8988T (cell line): ENCODE data around the gene C21orf58.
A peak's percentile ranks its signal among the peaks of the same experiment; 100 is the strongest.
"Not testable (repeated sequence)": the region's sequence is repeated elsewhere in the genome, so short reads cannot be mapped to it uniquely, and the experiment has no call there.

Source experiments
- DNase-seq: peaks from one replicate; pipeline ENCODE4 v3.0.0; 2011

C21orf58 gene

DNA sequence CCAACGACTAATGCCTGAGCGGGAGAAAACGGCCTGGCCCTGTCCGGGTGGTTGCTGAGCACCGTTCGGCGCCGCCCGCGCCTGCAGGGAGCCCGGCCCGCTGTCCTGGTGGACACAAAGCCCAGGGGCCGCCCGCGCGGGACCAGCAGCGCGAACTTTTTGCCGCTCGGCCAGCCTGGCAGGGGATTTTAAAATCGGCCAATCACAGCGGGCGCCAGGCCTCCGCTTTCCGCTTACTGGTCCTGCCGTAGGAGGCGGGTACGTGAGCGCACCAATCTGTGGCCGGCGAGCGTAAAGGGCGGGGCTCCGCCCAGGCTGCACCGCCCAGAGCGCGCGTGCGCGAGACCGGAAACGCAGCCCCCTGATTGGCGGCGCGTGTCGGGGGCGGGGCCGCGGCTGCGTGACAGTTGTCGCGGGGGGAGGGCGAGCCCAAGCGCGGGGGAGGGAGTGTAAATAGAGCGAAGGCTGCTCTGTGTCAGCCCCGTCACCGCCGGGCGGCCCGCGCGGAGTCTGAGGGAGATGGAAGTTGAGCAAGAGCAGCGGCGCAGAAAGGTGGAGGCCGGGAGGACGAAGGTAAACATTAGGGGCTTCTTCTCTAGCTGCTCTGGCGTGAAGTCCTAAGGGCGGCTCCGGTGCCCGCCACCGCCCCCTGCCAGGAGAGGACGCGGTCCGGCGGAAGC is at the start of gene C21orf58, which contains the start of gene PCNT:
Gene C21orf58 (minus strand): TSS at position 161 of the 680 bp plus-strand sequence. CDS start 1,132 bp downstream, outside the sequence.
Gene PCNT (plus strand): TSS at position 447 of the 680 bp plus-strand sequence. CDS start 73 bp downstream, at position 520.
- DNase-seq: peak; percentile 92

DNA sequence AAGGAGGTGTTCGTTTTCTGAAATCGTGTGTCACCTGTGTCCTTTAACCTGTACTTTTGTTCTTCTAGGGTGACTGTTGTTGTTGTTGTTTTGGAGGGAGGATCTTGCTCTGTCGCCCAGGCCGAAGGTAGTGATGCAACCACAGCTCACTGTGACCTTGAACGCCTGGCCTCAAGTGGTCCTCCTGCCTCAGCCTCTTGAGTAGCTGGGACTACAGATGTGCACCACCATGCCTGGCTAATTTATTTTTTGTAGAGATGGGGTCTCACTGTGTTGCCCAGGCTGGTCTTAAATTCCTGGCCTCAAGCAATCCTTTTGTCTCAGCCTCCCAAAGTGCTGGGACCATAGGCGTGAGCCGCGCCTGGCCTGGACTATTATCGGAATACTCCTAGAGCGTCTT is 49.3 kb upstream of the C21orf58 start:
- DNase-seq: not testable (repeated sequence)

DNA sequence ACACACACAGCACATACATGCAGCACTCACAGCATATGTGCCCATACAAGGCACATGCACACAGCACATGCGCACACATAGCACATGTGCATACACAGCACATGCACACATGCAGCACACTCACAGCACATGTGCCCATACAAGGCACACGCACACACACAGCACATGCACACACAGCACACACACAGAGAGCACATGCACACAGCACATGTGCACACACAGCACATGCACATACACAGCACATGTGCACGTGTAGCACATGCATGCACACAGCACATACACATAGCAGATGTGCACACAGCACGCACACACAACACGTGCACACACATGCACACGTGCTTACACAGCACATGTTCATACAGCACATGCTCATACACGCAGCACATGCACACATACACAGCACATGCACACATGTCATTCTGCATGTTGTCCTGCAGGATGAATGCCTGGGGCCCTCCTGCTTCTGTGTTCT is 48.4 kb upstream of the C21orf58 start:
- no peak for DNase-seq

DNA sequence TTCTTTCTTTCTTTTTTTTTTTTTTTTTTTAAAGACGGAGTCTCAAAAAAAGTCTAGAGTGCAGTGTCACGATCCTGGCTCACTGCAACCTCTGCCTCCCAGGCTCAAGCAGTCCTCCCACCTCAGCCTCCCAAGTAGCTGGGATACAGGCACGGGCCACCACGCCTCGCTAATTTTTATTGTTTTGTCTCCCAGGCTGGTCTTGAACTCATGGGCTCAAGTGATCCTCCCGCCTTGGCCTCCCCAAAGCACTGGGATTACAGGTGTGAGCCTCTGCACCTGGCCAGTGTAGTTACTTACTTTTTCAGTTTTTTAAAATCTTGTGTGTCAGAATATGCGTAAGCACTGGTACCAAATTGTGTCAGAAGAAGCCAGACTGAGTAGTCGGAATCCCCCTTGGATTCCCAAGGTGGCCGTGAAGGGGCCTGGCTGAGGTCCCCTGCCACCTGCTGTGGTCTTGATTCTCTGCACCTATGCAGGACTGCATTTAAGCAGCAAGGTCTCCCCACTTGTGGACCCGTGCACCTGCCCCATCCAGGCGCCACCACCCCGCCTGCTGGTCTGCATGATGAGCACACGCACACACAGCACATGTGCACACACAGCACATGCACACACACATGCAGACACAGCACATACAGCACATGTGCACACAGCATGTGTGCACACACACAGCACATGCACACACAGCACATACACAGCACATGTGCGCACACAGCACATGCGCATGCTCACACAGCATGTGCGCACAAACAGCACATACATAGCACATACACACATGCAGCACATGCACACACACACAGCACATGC is 47.7 kb upstream of the C21orf58 start:
- no peak for DNase-seq

DNA sequence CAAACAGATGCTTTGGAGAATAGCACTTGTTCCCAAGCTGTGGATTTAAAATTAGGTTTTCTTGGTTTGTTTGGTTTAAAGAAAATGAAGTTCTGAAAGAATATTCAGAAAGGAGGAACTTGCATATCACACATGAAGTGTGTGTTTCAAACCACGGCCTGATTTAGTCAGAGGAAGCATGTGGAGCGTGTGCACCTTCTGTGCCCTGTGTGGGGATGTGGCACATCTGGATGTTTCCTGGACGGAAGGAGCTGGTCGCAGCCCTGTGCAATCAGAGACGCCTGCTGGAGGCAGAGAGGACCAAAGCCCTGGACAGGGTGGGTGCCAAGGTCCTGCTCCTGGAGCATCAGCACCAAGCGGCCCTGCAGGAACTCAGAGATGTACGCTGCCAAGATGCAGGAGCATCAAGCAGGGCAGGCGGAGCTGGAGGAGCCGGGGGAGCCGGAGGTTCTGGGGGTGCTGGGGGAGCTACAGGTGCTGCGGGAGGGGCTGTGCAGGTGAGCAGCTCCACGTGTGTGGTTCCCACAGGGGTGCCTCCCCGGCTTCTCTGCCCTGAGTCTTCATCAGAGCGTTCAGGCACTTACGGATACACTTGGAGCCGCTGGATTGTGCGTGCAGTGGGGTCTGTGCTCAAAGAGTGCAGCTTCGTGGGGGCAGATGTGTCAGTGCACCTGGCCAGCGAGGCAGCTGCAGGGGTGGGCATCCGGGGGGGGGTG is 46.0 kb upstream of the C21orf58 start:
- no peak for DNase-seq

DNA sequence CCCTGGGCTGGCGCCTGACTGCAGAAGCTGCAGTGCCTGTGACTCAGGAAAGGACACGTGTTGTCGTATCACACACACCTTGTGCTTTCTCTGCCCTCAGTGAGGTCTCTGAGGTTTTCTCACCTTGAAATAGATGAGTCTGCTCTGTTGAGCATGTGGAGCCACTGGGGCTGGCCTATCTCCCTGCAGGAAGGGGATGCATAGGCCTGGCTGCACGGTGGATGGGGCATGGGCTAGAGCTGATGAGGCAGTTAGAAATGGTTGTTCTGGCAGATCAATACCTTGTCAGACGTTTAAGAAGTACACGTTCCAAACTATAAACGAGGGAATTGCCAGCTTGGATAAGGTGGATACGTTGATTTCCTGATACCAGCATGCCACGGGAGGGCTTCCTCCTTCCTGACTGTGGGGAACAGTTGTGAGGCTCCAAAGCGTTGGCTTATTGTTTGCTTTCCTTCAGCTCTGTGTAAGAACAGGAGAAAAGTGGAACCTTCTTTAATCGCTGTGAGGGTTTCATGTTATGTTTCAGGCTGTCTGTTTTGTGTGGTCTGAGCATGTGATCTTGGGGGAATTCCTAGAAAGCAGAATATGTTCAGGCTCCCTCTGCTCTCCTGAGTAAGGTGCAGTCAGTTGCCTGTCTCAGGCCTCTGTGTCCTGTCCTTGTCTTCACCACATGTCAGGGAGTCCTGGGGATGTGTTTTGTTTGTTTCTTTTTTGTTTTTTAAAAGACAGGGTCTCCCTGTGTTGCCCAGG is 45.0 kb upstream of the C21orf58 start:
- DNase-seq: no peak

DNA sequence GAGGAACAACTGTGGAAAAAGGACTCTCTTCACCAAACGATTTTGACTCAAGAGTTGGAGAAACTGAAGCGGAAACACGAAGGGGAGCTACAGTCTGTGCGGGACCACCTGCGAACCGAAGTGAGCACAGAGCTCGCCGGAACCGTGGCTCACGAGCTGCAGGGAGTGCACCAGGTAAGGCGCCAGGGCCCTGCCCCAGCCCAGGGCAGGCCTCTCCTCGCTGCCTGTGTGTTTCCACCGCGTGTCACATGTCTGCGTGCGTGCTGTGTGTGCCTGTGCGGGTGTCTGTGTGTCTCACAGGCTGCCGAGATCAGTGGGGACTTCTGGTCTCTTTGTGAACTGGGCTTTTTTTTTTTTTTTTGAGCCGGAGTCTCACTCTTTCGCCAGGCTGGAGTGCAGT is 43.3 kb upstream of the C21orf58 start:
- no peak for DNase-seq

DNA sequence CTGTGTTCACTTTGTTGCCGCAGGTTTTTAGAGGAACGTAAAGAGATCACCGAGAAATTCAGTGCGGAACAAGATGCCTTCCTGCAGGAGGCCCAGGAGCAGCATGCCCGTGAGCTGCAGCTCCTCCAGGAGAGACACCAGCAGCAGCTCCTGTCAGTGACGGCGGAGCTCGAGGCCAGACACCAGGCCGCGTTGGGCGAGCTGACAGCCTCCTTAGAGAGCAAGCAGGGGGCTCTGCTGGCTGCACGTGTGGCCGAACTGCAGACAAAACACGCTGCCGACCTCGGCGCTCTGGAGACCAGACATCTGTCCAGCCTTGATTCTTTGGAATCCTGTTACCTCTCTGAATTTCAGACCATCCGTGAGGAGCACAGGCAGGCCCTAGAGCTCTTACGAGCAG is 42.9 kb upstream of the C21orf58 start:
- no peak for DNase-seq

DNA sequence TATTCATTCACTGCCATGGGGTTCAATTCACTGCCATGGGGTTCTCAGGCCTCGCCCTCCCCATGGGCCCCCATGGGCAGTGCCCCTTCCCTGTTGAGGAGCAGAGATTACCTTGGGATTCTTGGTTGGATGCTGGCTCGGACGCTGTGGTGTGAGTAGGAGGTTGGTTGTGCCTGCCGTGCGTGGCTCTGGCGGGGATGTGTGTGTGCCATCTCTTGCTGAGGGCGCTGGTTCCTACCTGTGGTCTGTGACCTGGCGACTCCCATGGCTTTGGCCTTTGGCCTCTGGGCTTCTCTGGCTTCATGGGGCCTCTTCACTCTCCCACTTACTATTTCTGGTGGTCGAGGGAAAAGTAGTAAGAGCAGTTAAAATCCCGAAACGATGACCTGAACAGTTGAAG is 42.4 kb upstream of the C21orf58 start:
- no peak for DNase-seq

DNA sequence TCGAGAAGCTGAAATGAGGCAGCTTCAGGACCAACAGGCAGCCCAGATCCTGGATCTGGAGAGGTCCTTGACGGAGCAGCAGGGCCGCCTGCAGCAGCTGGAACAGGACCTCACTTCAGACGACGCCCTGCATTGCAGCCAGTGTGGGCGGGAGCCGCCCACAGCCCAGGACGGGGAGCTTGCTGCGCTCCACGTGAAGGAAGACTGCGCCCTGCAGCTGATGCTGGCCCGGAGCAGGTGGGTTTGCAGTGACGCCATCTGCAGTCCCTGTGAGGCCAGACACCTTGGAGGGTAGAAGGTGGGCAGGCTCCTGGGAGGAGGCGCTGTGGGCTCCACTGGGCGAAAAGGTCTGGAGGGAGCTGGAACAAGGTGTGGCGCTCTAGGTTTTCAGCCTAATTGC is 40.0 kb upstream of the C21orf58 start:
- no peak for DNase-seq

DNA sequence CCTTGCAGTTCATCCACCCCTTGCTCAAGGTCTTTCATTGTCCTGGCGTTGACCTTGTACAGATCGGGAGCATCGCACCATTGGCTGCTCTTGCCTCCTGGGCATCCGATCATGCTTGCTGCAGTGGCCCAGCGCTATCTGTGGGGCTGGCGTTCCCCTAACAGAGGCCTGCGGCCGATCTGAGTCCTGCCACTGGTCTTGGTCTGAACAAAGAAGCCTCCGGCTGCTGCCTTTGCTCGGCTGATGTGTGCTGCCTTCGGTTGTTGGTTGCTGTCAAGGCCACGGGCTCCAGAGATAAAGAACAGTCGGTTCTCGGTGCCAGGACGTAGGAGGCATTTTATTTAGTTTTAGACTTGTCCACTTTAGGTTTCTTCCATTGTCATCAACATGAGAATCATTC is 39.3 kb upstream of the C21orf58 start:
- no peak for DNase-seq

DNA sequence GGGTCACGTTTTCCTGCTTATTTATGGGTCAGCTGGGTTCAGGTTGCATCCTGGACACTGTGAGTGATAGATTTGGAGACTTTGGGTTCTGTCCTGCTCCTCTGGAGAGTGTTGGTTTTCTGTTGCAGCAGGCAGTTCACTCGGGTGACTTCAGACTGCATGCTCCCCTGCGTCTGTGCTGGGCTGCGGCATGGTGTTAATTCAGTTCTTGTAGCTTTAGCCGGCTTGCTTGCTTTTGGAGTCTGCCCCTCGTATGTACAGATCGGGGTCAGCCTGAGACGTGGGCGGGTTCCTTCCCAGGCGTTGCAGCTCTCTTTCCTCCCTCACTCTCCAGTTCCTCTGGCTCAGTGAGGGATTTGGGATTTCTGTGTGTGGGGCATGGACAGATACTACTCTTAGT is 38.3 kb upstream of the C21orf58 start:
- no peak for DNase-seq

DNA sequence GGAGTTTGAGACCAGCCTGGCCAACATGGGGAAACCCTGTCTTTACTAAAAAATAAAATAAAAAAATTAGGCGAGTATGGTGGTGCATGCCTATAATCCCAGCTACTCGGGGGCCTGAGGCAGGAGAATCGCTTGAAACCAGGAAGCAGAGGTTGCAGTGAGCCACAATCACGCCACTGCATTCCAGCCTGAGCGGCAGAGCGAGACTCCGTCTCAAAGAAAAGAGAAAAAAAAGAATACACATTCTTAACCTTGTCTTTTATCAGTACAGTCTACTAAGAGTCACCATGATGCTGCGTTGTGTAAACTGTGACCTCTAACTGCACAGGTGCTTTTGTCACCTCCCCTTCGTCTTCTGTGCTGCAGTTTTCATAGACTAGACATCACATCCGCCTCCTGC is 37.5 kb upstream of the C21orf58 start:
- no peak for DNase-seq

DNA sequence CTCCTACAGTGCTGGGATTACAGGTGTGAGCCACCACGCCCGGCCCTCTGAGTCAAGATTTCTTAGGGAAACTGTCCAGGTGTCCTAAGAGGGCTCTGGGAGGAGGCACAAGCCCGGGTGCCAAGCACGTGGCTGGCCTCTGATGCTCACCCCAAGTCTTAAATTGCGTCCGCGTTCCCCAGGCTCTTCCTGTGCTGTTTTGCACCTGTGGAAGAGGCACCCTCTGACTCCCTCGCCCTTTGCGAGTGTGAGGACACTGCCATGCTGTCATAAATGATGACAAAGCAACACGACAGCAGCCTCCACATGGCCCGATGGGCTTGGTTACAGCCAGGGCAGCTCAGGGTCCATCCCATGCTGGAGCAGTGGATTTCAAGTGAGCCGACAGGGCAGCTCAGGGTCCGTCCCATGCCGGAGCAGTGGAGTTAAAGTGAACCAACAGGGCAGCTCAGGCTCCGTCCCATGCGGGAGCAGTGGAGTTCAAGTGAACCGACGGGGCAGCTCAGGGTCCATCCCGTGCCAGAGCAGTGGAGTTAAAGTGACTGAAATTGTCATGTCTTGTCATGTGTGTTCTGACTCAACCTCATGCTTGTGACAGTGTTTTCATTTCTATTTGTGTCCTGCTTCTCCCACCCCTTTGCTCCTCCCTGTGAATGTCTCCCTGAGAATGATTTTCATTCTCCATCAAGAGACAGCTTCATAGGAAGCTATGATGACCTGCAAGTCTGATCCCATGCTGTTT is 34.2 kb upstream of the C21orf58 start:
- no peak for DNase-seq

DNA sequence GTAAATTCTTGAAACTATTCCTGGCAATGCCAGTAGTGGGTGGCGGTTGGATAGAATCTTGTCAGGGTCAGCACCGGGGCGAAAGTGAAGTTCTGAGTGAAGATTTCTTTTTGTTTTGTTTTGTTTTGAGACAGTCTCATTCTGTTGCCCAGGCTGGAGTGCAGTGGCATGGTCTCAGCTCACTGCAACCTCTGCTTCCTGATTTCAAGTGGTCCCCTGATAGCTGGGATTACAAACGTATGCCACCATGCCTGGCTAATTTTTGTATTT is 33.6 kb upstream of the C21orf58 start:
- DNase-seq: no peak

DNA sequence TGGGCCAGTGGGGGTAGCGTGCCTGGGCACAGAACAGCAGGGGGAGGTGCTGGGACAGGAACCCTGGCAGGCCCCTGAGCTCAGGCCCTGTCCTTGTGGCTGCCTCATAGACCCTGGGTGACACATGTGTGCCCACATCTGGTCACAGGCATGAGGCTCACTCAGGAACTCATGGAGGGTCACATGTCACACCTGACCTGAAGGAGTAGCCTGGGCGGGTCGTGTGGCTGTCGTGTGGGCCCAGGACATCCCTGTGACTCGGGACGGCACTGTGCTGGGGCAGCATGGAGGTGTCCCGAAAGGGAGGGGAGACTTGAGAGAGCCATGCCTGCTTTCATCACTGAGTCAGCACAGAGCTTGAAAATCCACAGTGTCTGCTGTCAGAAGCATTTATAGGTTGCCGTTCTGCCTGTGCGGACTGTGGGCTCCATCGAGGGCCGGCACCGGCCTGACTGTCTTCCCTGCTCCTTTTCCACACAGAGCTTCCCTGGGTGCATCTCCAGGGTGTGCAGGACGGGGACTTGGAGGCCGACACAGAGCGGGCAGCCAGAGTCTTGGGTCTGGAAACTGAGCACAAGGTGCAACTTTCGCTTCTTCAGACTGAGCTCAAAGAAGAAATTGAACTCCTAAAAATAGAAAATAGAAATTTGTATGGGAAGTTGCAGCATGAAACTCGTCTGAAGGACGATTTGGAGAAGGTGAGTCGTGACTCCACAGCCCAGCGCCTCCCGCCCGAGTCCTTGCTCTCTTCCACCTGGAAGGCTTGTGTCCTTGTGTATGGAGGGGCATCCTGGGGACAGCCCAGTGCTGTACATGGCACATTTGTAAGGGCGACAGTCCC is 33.0 kb upstream of the C21orf58 start:
- no peak for DNase-seq

DNA sequence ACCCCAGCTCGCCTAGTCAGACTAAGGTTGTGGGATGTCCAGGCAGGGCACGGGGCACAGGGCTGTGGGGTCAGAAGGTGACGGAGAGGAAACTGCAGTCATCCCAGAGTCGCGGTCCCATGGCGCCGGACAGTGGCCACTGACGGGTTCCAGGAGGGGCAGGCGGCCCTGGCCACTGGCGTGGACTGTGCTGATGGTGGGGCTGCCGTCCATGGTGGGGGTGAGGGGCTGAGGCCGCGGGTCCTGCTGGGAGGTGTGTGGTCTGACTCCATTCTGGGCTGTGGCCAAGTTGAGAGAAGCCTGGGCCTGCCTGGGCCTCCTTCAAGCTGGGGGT is 32.3 kb upstream of the C21orf58 start:
- no peak for DNase-seq

DNA sequence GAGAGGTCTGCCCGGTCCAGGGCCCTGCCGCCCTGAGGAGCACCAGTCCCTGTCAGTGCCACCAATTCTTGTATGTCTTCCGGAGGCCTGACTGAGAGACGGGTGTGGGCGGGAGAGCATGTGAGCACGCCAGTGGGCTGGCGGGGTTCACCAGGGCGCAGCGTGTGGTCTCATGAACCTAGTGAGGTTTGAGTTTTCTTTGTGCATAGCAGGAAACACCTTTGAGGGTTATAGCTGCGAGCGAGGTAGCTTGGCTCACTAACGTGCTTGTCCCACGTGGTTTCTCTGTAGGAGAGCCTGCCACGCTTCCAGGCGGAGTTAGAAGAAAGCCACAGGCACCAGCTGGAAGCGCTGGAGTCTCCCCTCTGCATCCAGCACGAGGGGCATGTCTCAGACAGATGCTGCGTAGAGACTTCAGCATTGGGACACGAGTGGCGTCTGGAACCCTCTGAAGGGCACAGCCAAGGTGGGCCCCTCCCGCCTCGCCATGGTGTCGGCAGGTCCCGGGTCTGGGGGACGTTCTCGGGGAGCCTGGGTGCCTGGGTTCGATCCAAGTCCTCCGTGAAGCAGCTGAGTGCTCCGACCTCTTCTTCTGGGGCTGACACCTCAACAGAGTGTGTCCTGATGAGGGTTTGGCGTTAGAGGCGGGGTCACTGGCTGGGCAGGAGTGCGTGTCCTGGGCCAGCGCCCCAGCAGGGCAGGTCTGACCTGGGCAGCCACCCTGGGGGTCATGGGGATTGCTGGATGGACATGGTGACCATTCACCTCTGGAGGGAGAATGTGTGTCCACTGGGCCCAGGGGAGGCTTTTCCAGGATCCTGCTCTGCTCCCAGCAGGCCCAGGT is 31.7 kb upstream of the C21orf58 start:
- DNase-seq: no peak

DNA sequence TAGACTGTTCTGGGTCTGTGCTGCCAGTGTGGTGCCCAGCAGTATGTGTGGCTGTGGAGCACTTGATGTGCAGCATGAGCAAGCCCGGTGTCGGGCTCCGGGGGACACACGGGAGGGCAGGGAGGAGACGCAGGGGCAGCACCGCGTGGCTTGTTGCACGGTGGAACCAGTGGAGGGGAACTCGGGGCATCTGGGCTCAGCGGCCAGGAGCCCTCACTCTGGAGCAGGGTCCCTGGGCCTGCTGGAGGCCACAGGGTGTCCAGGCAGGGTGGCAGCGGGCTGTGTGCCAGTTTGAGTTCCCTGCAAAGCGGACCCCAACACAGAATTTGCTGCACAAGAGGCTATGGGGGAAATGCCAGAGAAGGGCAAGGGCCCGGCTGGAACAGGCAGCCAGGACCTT is 30.8 kb upstream of the C21orf58 start:
- DNase-seq: no peak

DNA sequence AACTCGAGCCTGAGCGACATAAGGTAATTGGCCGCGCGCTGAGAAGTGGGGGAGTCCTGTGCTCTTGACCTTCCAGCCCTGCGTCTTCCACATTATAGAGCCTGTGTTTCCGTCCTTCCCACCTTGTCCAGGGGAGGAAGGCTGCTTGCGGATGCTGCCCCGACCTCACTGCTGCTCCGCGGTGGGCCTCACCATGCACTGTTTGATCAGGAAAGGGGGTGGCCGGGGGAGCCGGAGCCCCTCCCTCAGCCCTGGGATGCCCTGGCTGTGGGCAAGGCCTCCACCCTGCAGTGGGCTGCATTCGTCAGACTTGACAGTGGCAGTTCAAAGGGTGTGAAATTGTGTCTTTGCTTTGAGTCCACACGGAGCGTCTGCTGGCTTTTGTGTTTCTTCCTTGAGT is 30.4 kb upstream of the C21orf58 start:
- no peak for DNase-seq

DNA sequence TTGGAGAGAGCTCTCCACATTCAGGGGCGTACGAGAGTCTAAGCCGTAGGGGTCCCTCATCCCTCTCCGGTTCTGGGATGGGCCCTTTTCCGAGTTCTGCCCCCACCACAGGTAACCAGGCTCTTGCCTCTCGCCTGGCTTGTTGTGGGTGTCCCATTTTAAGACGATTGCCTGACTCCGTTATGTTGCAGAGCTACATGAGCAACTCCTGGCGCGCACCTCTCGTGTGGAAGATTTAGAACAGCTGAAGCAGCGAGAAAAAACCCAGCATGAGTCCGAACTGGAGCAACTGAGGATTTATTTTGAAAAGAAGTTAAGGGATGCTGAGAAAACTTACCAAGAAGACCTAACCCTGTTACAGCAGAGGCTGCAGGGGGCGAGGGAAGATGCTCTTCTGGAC is 29.2 kb upstream of the C21orf58 start:
- DNase-seq: no peak
